HT1080 (cell line): Measurements from ENCODE around the gene STAP2. TPM values are rescaled to one million over a fixed set of nuclear protein-coding genes. Genes with fewer than 3 reads are reported as not detected.

Experiments
- total RNA-seq: library from RNA; depleted of rRNA; stranded (reverse); fragments of >200 nt; shearing (Covaris generic); gene quantifications from 2 replicates; pipeline ENCODE4 v1.2.3, GENCODE V29; 2014; rRNA removed

The STAP2 gene
- total RNA-seq, 1 experiment from 2014 or later: 3.6 TPM

Other genes starting within 250 kb of the STAP2 start
- gene MAP2K2, start 214.7 kb downstream of the STAP2 start, total RNA-seq: 105 and 124 TPM in 2 replicates
- not detected in 2 replicates for gene CREB3L3, start 185.2 kb downstream of the STAP2 start, total RNA-seq
- 16.4 and 18.5 TPM in 2 replicates for gene SIRT6, start 156.3 kb downstream of the STAP2 start, total RNA-seq
- 0.20 and 0.42 TPM in 2 replicates for gene ANKRD24, start 156.1 kb downstream of the STAP2 start, total RNA-seq
- gene EBI3, start 109.3 kb downstream of the STAP2 start, total RNA-seq: 0.63 and 1.3 TPM in 2 replicates
- gene YJU2, start 91.7 kb downstream of the STAP2 start, total RNA-seq: 23.8 and 28.1 TPM in 2 replicates
- gene SHD, start 59.6 kb downstream of the STAP2 start, total RNA-seq: not detected in 2 replicates
- gene TMIGD2, start 36.4 kb downstream of the STAP2 start, total RNA-seq: not detected in 2 replicates
- 9.7 and 10.0 TPM in 2 replicates for gene FSD1, start 34.2 kb downstream of the STAP2 start, total RNA-seq
- gene MPND, start 4.7 kb upstream of the STAP2 start, total RNA-seq: 1.3 and 2.7 TPM in 2 replicates
- 46.6 and 62.9 TPM in 2 replicates for gene SH3GL1, start 61.7 kb upstream of the STAP2 start, total RNA-seq
- gene CHAF1A, start 63.8 kb upstream of the STAP2 start, total RNA-seq: 26.5 and 44.1 TPM in 2 replicates
- gene UBXN6, start 119.0 kb upstream of the STAP2 start, total RNA-seq: 48.4 and 75.4 TPM in 2 replicates
- 21.4 and 26.4 TPM in 2 replicates for gene HDGFL2, start 133.5 kb upstream of the STAP2 start, total RNA-seq
- gene PLIN4, start 179.7 kb upstream of the STAP2 start, total RNA-seq: 0.03 and 0.06 TPM in 2 replicates
- not detected in 2 replicates for gene PLIN5, start 196.4 kb upstream of the STAP2 start, total RNA-seq
- gene LRG1, start 201.2 kb upstream of the STAP2 start, total RNA-seq: not detected in 2 replicates
- gene SEMA6B, start 220.9 kb upstream of the STAP2 start, total RNA-seq: 11.9 and 13.9 TPM in 2 replicates